Measurements from ENCODE around the gene CYTH3. TPM values are rescaled to one million over a fixed set of nuclear protein-coding genes. Genes with fewer than 3 reads are reported as not detected.

The CYTH3 gene
- total and polyA plus RNA-seq, 2 of the 13 experiments (the other 11 are each of a cell fraction or from before 2014, with no cell fraction given) = 3.1 to 3.8 TPM

DNA sequence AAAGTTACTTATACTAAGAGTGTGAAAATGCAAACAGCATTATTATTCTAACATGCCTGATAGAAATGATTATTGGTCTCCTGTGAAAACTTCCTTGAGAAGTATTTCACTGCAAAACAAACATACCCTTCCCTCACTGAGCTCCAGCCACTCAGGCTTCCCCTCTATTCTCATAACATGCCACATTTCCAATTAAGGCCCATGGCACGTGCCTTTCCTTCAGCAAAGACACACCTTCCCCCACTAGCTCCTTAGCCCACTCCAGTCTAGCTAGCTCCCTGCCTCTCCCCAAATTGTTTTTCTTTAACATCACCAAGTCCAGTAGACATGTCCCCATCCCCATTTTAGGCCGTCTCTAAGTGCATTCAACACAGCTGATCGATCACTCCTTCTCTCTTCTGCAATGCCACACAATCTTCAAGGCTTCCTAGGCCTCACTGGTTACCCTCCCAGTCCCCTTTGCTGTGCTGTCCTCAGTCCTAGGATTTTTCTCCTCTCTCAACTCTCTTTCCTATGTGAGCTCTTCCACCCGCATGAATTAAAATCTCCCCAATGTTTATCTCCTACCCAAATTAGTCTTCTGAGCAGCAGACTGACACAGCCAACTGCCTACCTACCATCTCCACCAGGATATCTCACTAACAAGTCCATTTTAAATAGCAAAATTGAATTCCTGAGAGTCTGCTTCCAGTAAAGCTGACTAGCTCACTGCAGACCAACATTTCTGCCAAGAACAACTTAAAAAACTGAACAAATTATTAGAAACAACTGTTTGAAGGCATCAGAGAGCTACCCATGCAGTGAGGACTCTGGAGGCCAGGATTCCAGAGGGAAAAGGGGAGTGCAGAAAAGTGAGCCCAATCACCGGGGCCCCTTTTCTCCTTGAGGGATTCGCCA lies 11.9 kb downstream of the CYTH3 start (continued):
- TF ChIP-seq PRMT3 (CRISPR knock-in tag; IDR thresholded peaks at IDR 0.05; ENCODE audit: borderline replicate concordance, low read depth) (no peak), ZBTB46 (CRISPR knock-in tag; IDR thresholded peaks at IDR 0.05; ENCODE audit: borderline replicate concordance) (no peak), ZNF605 (CRISPR knock-in tag; IDR thresholded peaks at IDR 0.05) (no peak), ZNF512 (CRISPR knock-in tag; IDR thresholded peaks at IDR 0.05) (no peak), ZFP62 (CRISPR knock-in tag; IDR thresholded peaks at IDR 0.05) (no peak), ZNF878 (CRISPR knock-in tag; IDR thresholded peaks at IDR 0.05) (no peak), ZNF44 (CRISPR knock-in tag; IDR thresholded peaks at IDR 0.05) (no peak), HIVEP1 (CRISPR knock-in tag; IDR thresholded peaks at IDR 0.05) (no peak)

DNA sequence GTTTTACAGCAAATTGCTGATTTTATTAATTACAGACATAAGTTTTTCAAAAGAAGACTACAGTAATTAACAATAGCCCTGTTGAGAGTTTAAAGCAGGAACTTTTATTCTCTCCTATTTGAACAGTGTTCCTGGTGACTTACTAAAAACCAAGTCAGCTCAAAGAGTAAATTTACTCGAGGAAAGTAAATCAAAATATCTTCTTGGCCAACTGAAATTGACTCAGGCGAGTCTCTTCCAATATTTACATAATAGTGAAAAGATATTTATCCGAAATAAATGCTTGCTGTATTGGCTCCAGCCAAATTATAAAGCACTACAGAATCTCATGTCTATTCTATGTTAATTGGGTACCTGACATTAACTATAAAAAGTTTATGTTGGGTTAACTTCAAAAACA lies 13.2 kb downstream of the CYTH3 start:
- in situ Hi-C loops (cut with HindIII; ENCODE audit: extremely low pct_ligation_motif_present, low pct_unique_long_range_greater_than_20kb) = no loop called here
- TF ChIP-seq TAF15 (IDR thresholded peaks at IDR 0.05; ENCODE audit: low read depth, low read length, poor library complexity, severe bottlenecking) = no peak
- TF ChIP-seq ZNF343 (CRISPR knock-in tag; IDR thresholded peaks at IDR 0.05) = no peak
- TF ChIP-seq ATF7 (IDR thresholded peaks at IDR 0.05) = no peak
- TF ChIP-seq ATF7 (CRISPR knock-in tag; IDR thresholded peaks at IDR 0.05) = no peak
- no peak for TF ChIP-seq ZNF564 (CRISPR knock-in tag; IDR thresholded peaks at IDR 0.05)
- no peak for TF ChIP-seq RXRA (CRISPR knock-in tag; IDR thresholded peaks at IDR 0.05)
- TF ChIP-seq FOXO4 (CRISPR knock-in tag; conservative IDR thresholded peaks at IDR 0.05) = no peak
- no peak for TF ChIP-seq ZNF441 (CRISPR knock-in tag; IDR thresholded peaks at IDR 0.05; ENCODE audit: borderline replicate concordance)
- TF ChIP-seq ZNF672 (CRISPR knock-in tag; IDR thresholded peaks at IDR 0.05) = no peak
- no peak for TF ChIP-seq GATA4 (IDR thresholded peaks at IDR 0.05; ENCODE audit: borderline replicate concordance, low read depth)
- TF ChIP-seq KDM4B (CRISPR knock-in tag; IDR thresholded peaks at IDR 0.05) = no peak
- no peak for TF ChIP-seq CENPX (CRISPR knock-in tag; IDR thresholded peaks at IDR 0.05)

More for the DNA sequence above, 13.2 kb downstream of the CYTH3 start:
- H3K36me3 ChIP-seq (replicated peaks in 1 of 2; ENCODE audit: control insufficient read depth in 1 of 2, insufficient read depth in 2 of 2, low read length in 2 of 2) = no peaks in the 10 kb centered on the region
- no peak overlapping the region for H3K9ac ChIP-seq (ENCODE audit: insufficient read depth, low read depth, low read length)
- H3K27me3 ChIP-seq (ENCODE audit: control insufficient read depth in 1 of 2, insufficient read depth in 2 of 2, low read length in 2 of 2) = peaks cover 0 to 8% of the 10 kb centered on the region in 2 experiments; a peak in 1 of 5 replicates
- DNase-seq (ENCODE audit: low spot score) = no peak
- ATAC-seq = no peak
- CTCF ChIA-PET (ENCODE audit: low intra/inter-chr PET ratio, low total read pairs) = no interaction called here
- peaks cover 45% of the 10 kb centered on the region for H3K4me1 ChIP-seq (ENCODE audit: insufficient read depth, low read length)
- H3K79me2 ChIP-seq (ENCODE audit: insufficient read depth, low read length) = no peaks in the 10 kb centered on the region
- no TSS peak for BruUV-seq (replicated peaks)
- intact Hi-C loops (cut with micrococcal nuclease; ENCODE audit: unreplicated experiment) = no loop called here
- no peaks in the 10 kb centered on the region for H3K9me3 ChIP-seq (ENCODE audit: low read length)
- 3% methylated on average over 3 of the region's 3 CpGs for WGBS (ENCODE audit: low lambda C conversion rate)
- no peak overlapping the region for H2AFZ ChIP-seq (ENCODE audit: low read length)
- no peak overlapping the region for H3K4me3 ChIP-seq (replicated peaks in 1 of 3; ENCODE audit: insufficient read depth in 1 of 3, low read depth in 2 of 3, low read length in 3 of 3)
- POLR2A ChIA-PET = no interaction called here
- no peak for FAIRE-seq
- no peak overlapping the region for H3K4me2 ChIP-seq (ENCODE audit: low read depth, low read length)
- no peak overlapping the region for H3K27ac ChIP-seq (ENCODE audit: extremely low read length, insufficient read depth, low read length)
- H4K20me1 ChIP-seq (ENCODE audit: insufficient read depth, low read length) = peaks cover 5% of the 10 kb centered on the region; the same call in 1 of the 2 replicates
